ENCODE data around the gene PIK3AP1. TPM values are rescaled to one million over a fixed set of nuclear protein-coding genes. Genes with fewer than 3 reads are reported as not detected.

Gene PIK3AP1
- total and polyA plus RNA-seq, 2 of the 13 experiments (the other 11 are each of a cell fraction or from before 2014, with no cell fraction given), result 3.6 to 13.8 TPM

GRCh38 chr10:96685306-96685705, 35.0 kb downstream of the PIK3AP1 start:
- POLR2A ChIA-PET, result no interaction called here
- H3K79me2 ChIP-seq (ENCODE audit: insufficient read depth, low read length), result no peaks in the 10 kb centered on the region
- no peak for FAIRE-seq
- intact Hi-C loops (cut with micrococcal nuclease; ENCODE audit: unreplicated experiment) (no loop called here), in situ Hi-C loops (cut with HindIII; ENCODE audit: extremely low pct_ligation_motif_present, low pct_unique_long_range_greater_than_20kb) (no loop called here)
- TF ChIP-seq PBX3 (CRISPR knock-in tag; IDR thresholded peaks at IDR 0.05; ENCODE audit: borderline replicate concordance) (no peak), EEA1 (CRISPR knock-in tag; IDR thresholded peaks at IDR 0.05; ENCODE audit: borderline replicate concordance) (no peak), KAT7 (CRISPR knock-in tag; IDR thresholded peaks at IDR 0.05; ENCODE audit: borderline replicate concordance) (no peak), U2AF1 (optimal IDR thresholded peaks at IDR 0.05; ENCODE audit: low read depth, low read length) (no peak), HES4 (CRISPR knock-in tag; IDR thresholded peaks at IDR 0.05; ENCODE audit: borderline replicate concordance) (no peak), ZNF276 (CRISPR knock-in tag; IDR thresholded peaks at IDR 0.05; ENCODE audit: low read depth) (no peak), JUN (CRISPR knock-in tag; IDR thresholded peaks at IDR 0.05) (no peak), THAP9 (CRISPR knock-in tag; IDR thresholded peaks at IDR 0.05; ENCODE audit: borderline replicate concordance) (no peak), DMAP1 (CRISPR knock-in tag; IDR thresholded peaks at IDR 0.05) (no peak), SMARCC2 (IDR thresholded peaks at IDR 0.05) (no peak), ARHGAP35 (CRISPR knock-in tag; IDR thresholded peaks at IDR 0.05; ENCODE audit: borderline replicate concordance) (no peak), ZNF674 (CRISPR knock-in tag; IDR thresholded peaks at IDR 0.05; ENCODE audit: low read depth) (no peak), ZNF784 (CRISPR knock-in tag; IDR thresholded peaks at IDR 0.05; ENCODE audit: borderline replicate concordance) (no peak), THYN1 (CRISPR knock-in tag; IDR thresholded peaks at IDR 0.05; ENCODE audit: borderline replicate concordance, low read depth) (no peak), ZNF704 (CRISPR knock-in tag; IDR thresholded peaks at IDR 0.05; ENCODE audit: borderline replicate concordance) (no peak), BRD4 (CRISPR knock-in tag; IDR thresholded peaks at IDR 0.05) (no peak), ATAD3A (CRISPR knock-in tag; IDR thresholded peaks at IDR 0.05) (no peak), TCF12 (IDR thresholded peaks at IDR 0.05) (no peak), TCF12 (CRISPR knock-in tag; IDR thresholded peaks at IDR 0.05) (no peak)
- DNase-seq (ENCODE audit: low spot score), result no peak
- no peak overlapping the region for H3K4me3 ChIP-seq (replicated peaks in 1 of 3; ENCODE audit: insufficient read depth in 1 of 3, low read depth in 2 of 3, low read length in 3 of 3)
- H2AFZ ChIP-seq (ENCODE audit: low read length), result no peak overlapping the region
- no peak overlapping the region for H3K4me2 ChIP-seq (ENCODE audit: low read depth, low read length)
- WGBS (ENCODE audit: low lambda C conversion rate), result 88% methylated on average over 3 of the region's 3 CpGs
- no peaks in the 10 kb centered on the region for H3K4me1 ChIP-seq (ENCODE audit: insufficient read depth, low read length)
- ATAC-seq, result no peak
- no peaks in the 10 kb centered on the region for H3K27me3 ChIP-seq (ENCODE audit: control insufficient read depth in 1 of 2, insufficient read depth in 2 of 2, low read length in 2 of 2)
- H3K36me3 ChIP-seq (replicated peaks in 1 of 2; ENCODE audit: control insufficient read depth in 1 of 2, insufficient read depth in 2 of 2, low read length in 2 of 2), result no peaks in the 10 kb centered on the region
- CTCF ChIA-PET (ENCODE audit: low intra/inter-chr PET ratio, low total read pairs), result no interaction called here
- no peaks in the 10 kb centered on the region for H4K20me1 ChIP-seq (ENCODE audit: insufficient read depth, low read length)
- H3K27ac ChIP-seq (ENCODE audit: extremely low read length, insufficient read depth, low read length), result no peak overlapping the region
- H3K9ac ChIP-seq (ENCODE audit: insufficient read depth, low read depth, low read length), result no peak overlapping the region
- no peaks in the 10 kb centered on the region for H3K9me3 ChIP-seq (ENCODE audit: low read length)
- no TSS peak for BruUV-seq (replicated peaks)
